Activated T-helper 2 cell treated with anti-CD3 and anti-CD28 coated beads, Interferon-gamma antibody, Interleukin-2, Interleukin-4, amounts not matched to agents 10 μg/mL and 5 μg/mL and 100 μg/mL, durations not matched to agents 14 hours and 24 hours and 36 hours (primary cell): ENCODE data around the gene MAP3K15. TPM values are rescaled to one million over a fixed set of nuclear protein-coding genes. Genes with fewer than 3 reads are reported as not detected.
A peak's percentile ranks its signal among the peaks of the same experiment; 100 is the strongest.

Experiments
- DNase-seq: peaks from one replicate; pipeline ENCODE4 v3.0.0; 2021; ENCODE audit warnings: low spot score
- H3K27ac Mint-ChIP-seq: one replicate; pipeline ENCODE4 v1.8.0; 2021; ENCODE audit warnings: mixed read lengths
- H3K27me3 Mint-ChIP-seq: one replicate; pipeline ENCODE4 v1.8.0; 2021; ENCODE audit warnings: low read depth, mixed read lengths
- H3K36me3 Mint-ChIP-seq: one replicate; pipeline ENCODE4 v1.8.0; 2021; ENCODE audit warnings: low read depth, mixed read lengths
- H3K4me1 Mint-ChIP-seq: one replicate; pipeline ENCODE4 v1.8.0; 2021; ENCODE audit warnings: low read depth, mixed read lengths
- H3K4me3 Mint-ChIP-seq: one replicate; pipeline ENCODE4 v1.8.0; 2021; ENCODE audit warnings: low read depth, mild to moderate bottlenecking, moderate library complexity, mixed read lengths
- H3K9me3 Mint-ChIP-seq: one replicate; pipeline ENCODE4 v1.8.0; 2021; ENCODE audit warnings: mixed read lengths
- intact Hi-C: fragments of 100-400 bp; cut with micrococcal nuclease; formaldehyde crosslinking; loops from one replicate; pipeline ENCODE4 v1.15.1; 2023
- total RNA-seq: library from RNA; stranded (reverse); gene quantifications from 2 replicates; pipeline ENCODE4 v1.2.3, GENCODE V29; 2022

Gene MAP3K15
- total RNA-seq, 1 donor from 2014 or later = 0.94 TPM

- no peak for DNase-seq
- Mint-ChIP-seq H3K9me3 (no peaks in the 10 kb centered on the region), H3K4me1 (peaks cover under 1% of the 10 kb centered on the region), H3K36me3 (no peaks in the 10 kb centered on the region), H3K27ac (no peak overlapping the region), H3K27me3 (no peaks in the 10 kb centered on the region), H3K4me3 (no peak overlapping the region)
- intact Hi-C loops = no loop called here
Measured at GRCh38 chrX:19377799-19378198, 137.5 kb downstream of the MAP3K15 start.

- intact Hi-C loops = no loop called here
- Mint-ChIP-seq H3K27ac (no peak overlapping the region), H3K27me3 (no peaks in the 10 kb centered on the region), H3K4me3 (no peak overlapping the region), H3K9me3 (no peaks in the 10 kb centered on the region), H3K36me3 (no peaks in the 10 kb centered on the region), H3K4me1 (peaks cover 5% of the 10 kb centered on the region)
- DNase-seq = no peak
Measured at GRCh38 chrX:19375546-19375945, 139.8 kb downstream of the MAP3K15 start.

GRCh38 chrX:19373351-19373891 lies 141.9 kb downstream of the MAP3K15 start:
- intact Hi-C loops = loop anchor here (5.0 kb wide), 1 partner anchor 159 kb away; no protein-coding TSS in a partner anchor
- Mint-ChIP-seq H3K9me3 (no peaks in the 10 kb centered on the region), H3K4me3 (no peak overlapping the region), H3K4me1 (peaks cover 5% of the 10 kb centered on the region), H3K27me3 (no peaks in the 10 kb centered on the region), H3K27ac (no peak overlapping the region), H3K36me3 (no peaks in the 10 kb centered on the region)
- DNase-seq = no peak

- no peaks in the 10 kb centered on the region for H3K9me3 Mint-ChIP-seq
- peaks cover 5% of the 10 kb centered on the region for H3K4me1 Mint-ChIP-seq
- H3K4me3 Mint-ChIP-seq = peak overlapping the region; percentile 62
- no peak overlapping the region for H3K27ac Mint-ChIP-seq
- DNase-seq = no peak
- no peaks in the 10 kb centered on the region for H3K27me3 Mint-ChIP-seq
- H3K36me3 Mint-ChIP-seq = no peaks in the 10 kb centered on the region
- intact Hi-C loops = loop anchor here (1.0 to 5.0 kb wide), 2 partner anchors 160 to 695 kb away; no protein-coding TSS in a partner anchor
Measured at GRCh38 chrX:19372547-19373331, 142.6 kb downstream of the MAP3K15 start.

- no peak overlapping the region for H3K27ac Mint-ChIP-seq
- DNase-seq = peak; percentile 41
- H3K27me3 Mint-ChIP-seq = no peaks in the 10 kb centered on the region
- H3K9me3 Mint-ChIP-seq = no peaks in the 10 kb centered on the region
- intact Hi-C loops = loop anchor here (1.0 to 5.0 kb wide), 2 partner anchors 160 to 695 kb away; no protein-coding TSS in a partner anchor
- H3K4me3 Mint-ChIP-seq = peak overlapping the region; percentile 62
- H3K36me3 Mint-ChIP-seq = peaks cover under 1% of the 10 kb centered on the region
- peaks cover 5% of the 10 kb centered on the region for H3K4me1 Mint-ChIP-seq
Measured at GRCh38 chrX:19372170-19372546, 143.2 kb downstream of the MAP3K15 start.

- Mint-ChIP-seq H3K4me3 (no peak overlapping the region), H3K4me1 (peaks cover 5% of the 10 kb centered on the region), H3K9me3 (no peaks in the 10 kb centered on the region), H3K36me3 (peaks cover 7% of the 10 kb centered on the region), H3K27ac (no peak overlapping the region), H3K27me3 (no peaks in the 10 kb centered on the region)
- intact Hi-C loops = loop anchor here (5.0 kb wide), 1 partner anchor 162 kb away; no protein-coding TSS in a partner anchor
- no peak for DNase-seq
Measured at GRCh38 chrX:19370061-19370460, 145.2 kb downstream of the MAP3K15 start.

- H3K27me3 Mint-ChIP-seq = no peaks in the 10 kb centered on the region
- H3K4me1 Mint-ChIP-seq = peaks cover 5% of the 10 kb centered on the region
- intact Hi-C loops = no loop called here
- H3K4me3 Mint-ChIP-seq = no peak overlapping the region
- no peak for DNase-seq
- H3K36me3 Mint-ChIP-seq = peaks cover 7% of the 10 kb centered on the region
- H3K27ac Mint-ChIP-seq = no peak overlapping the region
- H3K9me3 Mint-ChIP-seq = no peaks in the 10 kb centered on the region
Measured at GRCh38 chrX:19368576-19368975, 146.7 kb downstream of the MAP3K15 start.

GRCh38 chrX:19361701-19362100 lies 153.6 kb downstream of the MAP3K15 start:
- no peak for DNase-seq
- Mint-ChIP-seq H3K27me3 (no peaks in the 10 kb centered on the region), H3K4me1 (no peaks in the 10 kb centered on the region), H3K9me3 (no peaks in the 10 kb centered on the region), H3K4me3 (no peak overlapping the region), H3K36me3 (peaks cover 32% of the 10 kb centered on the region), H3K27ac (no peak overlapping the region)
- intact Hi-C loops = no loop called here

GRCh38 chrX:19360903-19361302 lies 154.4 kb downstream of the MAP3K15 start:
- no peak for DNase-seq
- Mint-ChIP-seq H3K4me3 (no peak overlapping the region), H3K4me1 (no peaks in the 10 kb centered on the region), H3K27me3 (no peaks in the 10 kb centered on the region), H3K27ac (no peak overlapping the region), H3K9me3 (no peaks in the 10 kb centered on the region), H3K36me3 (peaks cover 35% of the 10 kb centered on the region)
- intact Hi-C loops = no loop called here

- H3K4me3 Mint-ChIP-seq = no peak overlapping the region
- no peak for DNase-seq
- H3K27me3 Mint-ChIP-seq = no peaks in the 10 kb centered on the region
- peaks cover 50% of the 10 kb centered on the region for H3K36me3 Mint-ChIP-seq
- no peaks in the 10 kb centered on the region for H3K4me1 Mint-ChIP-seq
- H3K9me3 Mint-ChIP-seq = no peaks in the 10 kb centered on the region
- no peak overlapping the region for H3K27ac Mint-ChIP-seq
- intact Hi-C loops = no loop called here
Measured at GRCh38 chrX:19358521-19358920, 156.8 kb downstream of the MAP3K15 start.

- Mint-ChIP-seq H3K4me3 (no peak overlapping the region), H3K9me3 (no peaks in the 10 kb centered on the region), H3K27ac (no peak overlapping the region), H3K36me3 (peaks cover 74% of the 10 kb centered on the region), H3K4me1 (peaks cover 13% of the 10 kb centered on the region), H3K27me3 (no peaks in the 10 kb centered on the region)
- intact Hi-C loops = no loop called here
- DNase-seq = no peak
Measured at GRCh38 chrX:19354625-19355024, 160.7 kb downstream of the MAP3K15 start.

GRCh38 chrX:19350941-19351384 lies 164.3 kb downstream of the MAP3K15 start:
- Mint-ChIP-seq H3K4me3 (peak overlapping the region; percentile 21), H3K36me3 (peaks cover 51% of the 10 kb centered on the region), H3K4me1 (peaks cover 25% of the 10 kb centered on the region), H3K9me3 (no peaks in the 10 kb centered on the region), H3K27me3 (no peaks in the 10 kb centered on the region), H3K27ac (peak overlapping the region; percentile 71)
- intact Hi-C loops = no loop called here
- no peak for DNase-seq

GRCh38 chrX:19349264-19349663 lies 166.0 kb downstream of the MAP3K15 start:
- DNase-seq = no peak
- peaks cover 25% of the 10 kb centered on the region for H3K4me1 Mint-ChIP-seq
- no peaks in the 10 kb centered on the region for H3K9me3 Mint-ChIP-seq
- no peak overlapping the region for H3K27ac Mint-ChIP-seq
- intact Hi-C loops = loop anchor here (10.0 kb wide), 2 partner anchors 674 to 924 kb away; partner anchors contain the start of genes CDKL5 and RS1
- no peak overlapping the region for H3K4me3 Mint-ChIP-seq
- peaks cover 38% of the 10 kb centered on the region for H3K36me3 Mint-ChIP-seq
- no peaks in the 10 kb centered on the region for H3K27me3 Mint-ChIP-seq
